Keratinocyte (primary cell): ENCODE data around the gene CKS1B. TPM values are rescaled to one million over a fixed set of nuclear protein-coding genes. Genes with fewer than 3 reads are reported as not detected.

Experiments
- DNase-seq: peaks from one replicate; pipeline ENCODE4 v3.0.0-alpha.2; 2011; ENCODE audit warnings: low read depth, missing footprints, low spot score
- FAIRE-seq: peaks from 2 replicates; lab custom pipeline; 2011; peaks lifted over from hg19 to GRCh38; lab: Jason Lieb, UNC
- H2AFZ ChIP-seq: 2 replicates; pipeline ENCODE4 v1.6.0; 2012; ENCODE audit warnings: low read length, control low read depth, inconsistent platforms; ENCODE audit not compliant: control insufficient read depth
- H3K27ac ChIP-seq: 2 replicates; pipeline ENCODE4 v1.5.1; 2011; ENCODE audit warnings: low read length; ENCODE audit not compliant: control insufficient read depth, insufficient read depth
- H3K27me3 ChIP-seq: 3 replicates; pipeline ENCODE4 v1.6.0; 2011; ENCODE audit warnings: low read length; ENCODE audit not compliant: control insufficient read depth, insufficient read depth; ENCODE audit errors: extremely low read depth
- H3K36me3 ChIP-seq, 2 experiments: 2 replicates in 1 of 2; 3 replicates in 1 of 2; pipeline ENCODE4 v1.5.1; 2011; ENCODE audit warnings: low read length in 2 of 2, mild to moderate bottlenecking in 1 of 2; ENCODE audit not compliant: control insufficient read depth in 2 of 2, insufficient read depth in 2 of 2; ENCODE audit errors: extremely low read depth in 1 of 2
- H3K4me1 ChIP-seq: 3 replicates; pipeline ENCODE4 v1.5.1; 2011; ENCODE audit warnings: low read length; ENCODE audit not compliant: control insufficient read depth, insufficient read depth; ENCODE audit errors: extremely low read depth
- H3K4me2 ChIP-seq: 3 replicates; pipeline ENCODE4 v1.6.0; 2011; ENCODE audit warnings: low read depth, low read length; ENCODE audit not compliant: control insufficient read depth, insufficient read depth; ENCODE audit errors: extremely low read depth
- H3K4me3 ChIP-seq, 3 experiments: fragments of 200-600 bp in 1 of 3; sonication (generic) in 1 of 3; 2 replicates in 2 of 3; 3 replicates in 1 of 3; pipeline ENCODE4 v1.5.1; 2011 to 2016; ENCODE audit warnings: low read length in 3 of 3, mild to moderate bottlenecking in 3 of 3, control low read depth in 2 of 3, inconsistent platforms in 1 of 3, low read depth in 1 of 3, mixed read lengths in 1 of 3, mixed run types in 1 of 3, moderate library complexity in 1 of 3; ENCODE audit not compliant: control insufficient read depth in 2 of 3, insufficient read depth in 2 of 3; ENCODE audit errors: extremely low read depth in 1 of 3
- H3K79me2 ChIP-seq: 2 replicates; pipeline ENCODE4 v1.6.0; 2012; ENCODE audit warnings: low read length; ENCODE audit not compliant: control insufficient read depth, insufficient read depth
- H3K9ac ChIP-seq: 3 replicates; pipeline ENCODE4 v1.6.0; 2011; ENCODE audit warnings: low read length; ENCODE audit not compliant: control insufficient read depth, insufficient read depth; ENCODE audit errors: extremely low read depth
- H3K9me1 ChIP-seq: 3 replicates; pipeline ENCODE4 v1.6.0; 2011; ENCODE audit warnings: low read length; ENCODE audit not compliant: control insufficient read depth, insufficient read depth; ENCODE audit errors: extremely low read depth
- H3K9me3 ChIP-seq: 2 replicates; pipeline ENCODE4 v1.5.1; 2012; ENCODE audit warnings: low read depth, low read length; ENCODE audit not compliant: control insufficient read depth
- H4K20me1 ChIP-seq: 3 replicates; pipeline ENCODE4 v1.6.0; 2011; ENCODE audit warnings: low read length; ENCODE audit not compliant: control insufficient read depth, insufficient read depth; ENCODE audit errors: extremely low read depth
- EZH2 ChIP-seq: IDR thresholded peaks from one replicate; pipeline ENCODE4 v1.6.1; 2012; ENCODE audit warnings: inconsistent platforms, mild to moderate bottlenecking, low read length, moderate library complexity
- dilution Hi-C: fragments of 300-500 bp; cut with MboI; formaldehyde crosslinking; loops from one replicate; pipeline ENCODE4 v1.7.0; 2020; ENCODE audit warnings: low sequenced_read_pairs; ENCODE audit not compliant: extremely low pct_ligation_motif_present
- polyA plus RNA-seq, 5 experiments: library from polyadenylated mRNA; depleted of rRNA in 3 of 5; stranded (reverse) in 3 of 5; stranded (forward) in 1 of 5; unstranded in 1 of 5; fragments of >200 nt; gene quantifications; 1 replicate in 1 of 5; 2 replicates in 3 of 5; 3 replicates in 1 of 5; pipeline versions ENCODE4 v1.2.1 to v1.2.3, GENCODE V29; 2011 to 2012; ENCODE audit warnings: missing spikeins in 2 of 5, low read depth in 1 of 5, low replicate concordance in 1 of 5
- TF ChIP-seq, protein P1 (sequence below), 3 experiments: IDR thresholded peaks in 1 of 3; conservative IDR thresholded peaks in 1 of 3; optimal IDR thresholded peaks in 1 of 3; 2 replicates in 2 of 3; 3 replicates in 1 of 3; pipeline versions ENCODE3 to v1.5.1; 2011; ENCODE audit warnings: low read length in 3 of 3, mild to moderate bottlenecking in 3 of 3, moderate library complexity in 2 of 3, control low read depth in 1 of 3, inconsistent platforms in 1 of 3; ENCODE audit not compliant: insufficient read depth in 2 of 3; ENCODE audit errors: extremely low read depth in 1 of 3

Gene CKS1B
- polyA plus RNA-seq, 1 donor (not counting 4 experiments of a cell fraction or from before 2014, with no cell fraction given) = 300 TPM

DNA sequence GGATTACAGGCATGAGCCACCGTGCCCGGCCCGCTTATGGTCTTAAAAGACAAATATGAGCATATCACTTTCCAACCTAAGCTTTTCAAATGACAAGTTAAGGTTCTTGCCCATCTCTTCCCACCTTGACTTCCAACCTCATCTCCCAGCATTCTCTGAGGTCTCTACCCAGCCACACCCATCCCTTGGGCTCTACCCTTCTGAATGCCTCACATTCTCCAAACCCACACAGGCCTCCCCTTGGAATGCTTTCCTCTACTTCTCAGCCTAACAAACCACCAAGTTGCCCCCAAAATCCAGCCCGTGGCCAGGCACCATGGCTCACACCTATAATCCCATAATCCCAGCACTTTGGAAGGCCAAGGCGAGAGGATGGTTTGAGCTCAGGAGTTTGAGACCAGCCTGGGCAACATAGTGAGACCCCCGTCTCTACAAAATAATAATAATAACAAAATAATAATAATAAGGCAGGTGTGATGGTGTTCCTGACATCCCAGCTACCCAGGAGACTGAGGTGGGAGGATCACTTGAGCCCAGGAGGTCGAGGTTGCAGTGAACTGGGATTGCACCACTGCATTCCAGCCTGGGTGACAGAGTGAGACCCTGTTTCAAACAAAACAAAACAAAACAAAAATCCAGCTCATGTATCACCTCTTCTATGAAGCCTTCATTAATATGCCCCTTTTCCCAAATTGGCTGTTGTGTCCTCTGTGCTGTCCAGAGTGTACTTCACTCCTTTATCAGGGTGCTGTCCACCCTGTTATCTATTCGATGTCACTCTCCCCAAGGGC lies 47.9 kb downstream of the CKS1B start:
- FAIRE-seq = no peak
- Histone ChIP-seq H3K4me1 (peaks cover 30% of the 10 kb centered on the region), H3K4me3 (no peak overlapping the region), H3K9ac (no peak overlapping the region), H3K9me3 (no peaks in the 10 kb centered on the region), H2AFZ (no peak overlapping the region), H3K27me3 (no peaks in the 10 kb centered on the region), H3K9me1 (no peaks in the 10 kb centered on the region), H3K27ac (no peak overlapping the region), H3K36me3 (peaks cover 3 to 8% of the 10 kb centered on the region in 2 experiments), H3K4me2 (peak overlapping the region; percentile 43), H3K79me2 (no peaks in the 10 kb centered on the region), H4K20me1 (no peaks in the 10 kb centered on the region)
- dilution Hi-C loops = no loop called here
- no peak for DNase-seq
- TF ChIP-seq, protein P1, sequence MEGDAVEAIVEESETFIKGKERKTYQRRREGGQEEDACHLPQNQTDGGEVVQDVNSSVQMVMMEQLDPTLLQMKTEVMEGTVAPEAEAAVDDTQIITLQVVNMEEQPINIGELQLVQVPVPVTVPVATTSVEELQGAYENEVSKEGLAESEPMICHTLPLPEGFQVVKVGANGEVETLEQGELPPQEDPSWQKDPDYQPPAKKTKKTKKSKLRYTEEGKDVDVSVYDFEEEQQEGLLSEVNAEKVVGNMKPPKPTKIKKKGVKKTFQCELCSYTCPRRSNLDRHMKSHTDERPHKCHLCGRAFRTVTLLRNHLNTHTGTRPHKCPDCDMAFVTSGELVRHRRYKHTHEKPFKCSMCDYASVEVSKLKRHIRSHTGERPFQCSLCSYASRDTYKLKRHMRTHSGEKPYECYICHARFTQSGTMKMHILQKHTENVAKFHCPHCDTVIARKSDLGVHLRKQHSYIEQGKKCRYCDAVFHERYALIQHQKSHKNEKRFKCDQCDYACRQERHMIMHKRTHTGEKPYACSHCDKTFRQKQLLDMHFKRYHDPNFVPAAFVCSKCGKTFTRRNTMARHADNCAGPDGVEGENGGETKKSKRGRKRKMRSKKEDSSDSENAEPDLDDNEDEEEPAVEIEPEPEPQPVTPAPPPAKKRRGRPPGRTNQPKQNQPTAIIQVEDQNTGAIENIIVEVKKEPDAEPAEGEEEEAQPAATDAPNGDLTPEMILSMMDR (optimal IDR thresholded peaks at IDR 0.05 in 1 of 3, IDR thresholded peaks at IDR 0.05 in 1 of 3, conservative IDR thresholded peaks at IDR 0.05 in 1 of 3; ENCODE audit: extremely low read depth in 1 of 3, insufficient read depth in 2 of 3, low read length in 3 of 3) = no peak
- TF ChIP-seq EZH2 = no peak

DNA sequence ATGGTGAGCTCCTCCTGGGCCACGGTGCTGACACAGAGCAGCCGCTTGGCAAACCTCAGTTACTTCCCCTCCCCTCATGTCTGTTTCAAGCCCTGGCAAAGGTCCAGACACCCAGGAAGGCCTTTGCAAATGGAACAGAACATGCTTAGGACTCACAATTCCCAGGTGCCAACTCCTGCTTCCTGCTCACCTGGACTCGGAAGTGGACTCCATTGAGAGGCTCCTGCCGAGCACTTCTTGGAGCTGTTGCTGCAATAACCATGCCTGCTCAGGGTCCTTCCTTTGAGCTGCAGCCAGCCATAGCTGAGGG lies 48.4 kb downstream of the CKS1B start:
- no peaks in the 10 kb centered on the region for H3K9me1 ChIP-seq
- H3K9ac ChIP-seq = no peak overlapping the region
- H2AFZ ChIP-seq = no peak overlapping the region
- dilution Hi-C loops = no loop called here
- no peaks in the 10 kb centered on the region for H4K20me1 ChIP-seq
- H3K4me1 ChIP-seq = peaks cover 25% of the 10 kb centered on the region
- H3K9me3 ChIP-seq = no peaks in the 10 kb centered on the region
- no peaks in the 10 kb centered on the region for H3K79me2 ChIP-seq
- no peak overlapping the region for H3K27ac ChIP-seq
- H3K36me3 ChIP-seq = peaks cover 3 to 8% of the 10 kb centered on the region in 2 experiments
- DNase-seq (no peak), FAIRE-seq (peak; percentile 69)
- peak overlapping the region; percentile 43 for H3K4me2 ChIP-seq
- TF ChIP-seq, protein P1 (optimal IDR thresholded peaks at IDR 0.05 in 1 of 3, IDR thresholded peaks at IDR 0.05 in 1 of 3, conservative IDR thresholded peaks at IDR 0.05 in 1 of 3; ENCODE audit: extremely low read depth in 1 of 3, insufficient read depth in 2 of 3, low read length in 3 of 3) = no peak
- TF ChIP-seq EZH2 = no peak
- H3K27me3 ChIP-seq = no peaks in the 10 kb centered on the region
- no peak overlapping the region for H3K4me3 ChIP-seq
